GM18951 (cell line): ENCODE measurements around the gene GPR176.

Source experiments
- POLR2A ChIP-seq: IDR thresholded peaks from 4 replicates; pipeline ENCODE4 v1.6.1; 2011; ENCODE audit warnings: mild to moderate bottlenecking; ENCODE audit not compliant: insufficient read length, insufficient read depth; ENCODE audit errors: extremely low read depth
- in situ Hi-C: fragments of 300-500 bp; cut with MboI; formaldehyde crosslinking; loops from one replicate; pipeline ENCODE4 v1.12.0; 2022; ENCODE audit warnings: low sequenced_read_pairs, mixed read lengths, inconsistent platforms; ENCODE audit not compliant: unreplicated experiment

The GPR176 gene

GRCh38 chr15:39944726-39945125, 24.7 kb upstream of the GPR176 start:
- in situ Hi-C loops = no loop called here

GRCh38 chr15:39942753-39943150, 22.7 kb upstream of the GPR176 start:
- in situ Hi-C loops = no loop called here
- TF ChIP-seq POLR2A = no peak

More at GRCh38 chr15:39944726-39945125, 24.7 kb upstream of the GPR176 start:
- no peak for TF ChIP-seq POLR2A

GRCh38 chr15:39942101-39942752, 22.2 kb upstream of the GPR176 start:
- no peak for TF ChIP-seq POLR2A
- in situ Hi-C loops = no loop called here

- in situ Hi-C loops = no loop called here
- TF ChIP-seq POLR2A = no peak
Measured at GRCh38 chr15:39939487-39940452, 19.7 kb upstream of the GPR176 start.

GRCh38 chr15:39937696-39938095, 17.6 kb upstream of the GPR176 start:
- no peak for TF ChIP-seq POLR2A
- in situ Hi-C loops = no loop called here

- TF ChIP-seq POLR2A = no peak
- in situ Hi-C loops = no loop called here
Measured at GRCh38 chr15:39936681-39937080, 16.6 kb upstream of the GPR176 start.

GRCh38 chr15:39936187-39936586, 16.1 kb upstream of the GPR176 start:
- TF ChIP-seq POLR2A = no peak
- in situ Hi-C loops = no loop called here

- no peak for TF ChIP-seq POLR2A
- in situ Hi-C loops = no loop called here
Measured at GRCh38 chr15:39935241-39935640, 15.2 kb upstream of the GPR176 start.

- in situ Hi-C loops = no loop called here
- TF ChIP-seq POLR2A = no peak
Measured at GRCh38 chr15:39934397-39935071, 14.5 kb upstream of the GPR176 start.

- TF ChIP-seq POLR2A = no peak
- in situ Hi-C loops = no loop called here
Measured at GRCh38 chr15:39931615-39932014, 11.5 kb upstream of the GPR176 start.

GRCh38 chr15:39926526-39926925, 6.5 kb upstream of the GPR176 start:
- TF ChIP-seq POLR2A = no peak
- in situ Hi-C loops = no loop called here

- no peak for TF ChIP-seq POLR2A
Measured at GRCh38 chr15:39925112-39925842, 5.2 kb upstream of the GPR176 start.

GRCh38 chr15:39924437-39924836, 4.4 kb upstream of the GPR176 start:
- no peak for TF ChIP-seq POLR2A
- in situ Hi-C loops = no loop called here

More at GRCh38 chr15:39925112-39925842, 5.2 kb upstream of the GPR176 start:
- in situ Hi-C loops = no loop called here
